DND-41 (cell line): Measurements from ENCODE around the gene MARCHF3.

Experiments used
- ATAC-seq: fragments of 200-7000 bp; cut with Tn5 transposase; 3 replicates; pipeline ENCODE4 v1.9.1; 2021; ENCODE audit warnings: low read depth; ENCODE audit not compliant: insufficient read depth
- DNase-seq: peaks from one replicate; pipeline ENCODE4 v3.0.0-alpha.2; 2020
- H2AFZ ChIP-seq: 2 replicates; pipeline ENCODE4 v1.6.0; 2012; ENCODE audit warnings: low read depth, low read length
- H3K27ac ChIP-seq: 2 replicates; pipeline ENCODE4 v1.5.1; 2012; ENCODE audit warnings: low read length, inconsistent platforms
- H3K27me3 ChIP-seq: fragments of 200-600 bp; sonication (generic); 2 replicates; pipeline ENCODE4 v1.6.0; 2012; ENCODE audit warnings: low read length, mild to moderate bottlenecking, inconsistent platforms; ENCODE audit not compliant: insufficient read depth, poor library complexity
- H3K36me3 ChIP-seq: 2 replicates; pipeline ENCODE4 v1.5.1; 2012; ENCODE audit warnings: low read length, inconsistent platforms; ENCODE audit not compliant: insufficient read depth
- H3K4me1 ChIP-seq: 2 replicates; pipeline ENCODE4 v1.5.1; 2012; ENCODE audit warnings: mild to moderate bottlenecking, low read length; ENCODE audit not compliant: insufficient read depth
- H3K4me2 ChIP-seq: 2 replicates; pipeline ENCODE4 v1.6.0; 2012; ENCODE audit warnings: mild to moderate bottlenecking, moderate library complexity, low read length, inconsistent platforms; ENCODE audit not compliant: insufficient read depth
- H3K4me3 ChIP-seq, 2 experiments: fragments of 200-600 bp in 1 of 2; shearing (Covaris generic) in 1 of 2; 2 replicates each; pipeline ENCODE4 v1.5.1; 2012 to 2016; ENCODE audit warnings: inconsistent platforms in 2 of 2, low read length in 2 of 2, mild to moderate bottlenecking in 2 of 2, low read depth in 1 of 2, moderate library complexity in 1 of 2
- H3K79me2 ChIP-seq: 2 replicates; pipeline ENCODE4 v1.6.0; 2012; ENCODE audit warnings: low read length, inconsistent platforms; ENCODE audit not compliant: insufficient read depth
- H3K9ac ChIP-seq: 2 replicates; pipeline ENCODE4 v1.6.0; 2012; ENCODE audit warnings: low read depth, mild to moderate bottlenecking, inconsistent platforms, low read length, moderate library complexity
- H3K9me3 ChIP-seq: 2 replicates; pipeline ENCODE4 v1.5.1; 2012; ENCODE audit warnings: low read length, moderate library complexity, mild to moderate bottlenecking, inconsistent platforms; ENCODE audit not compliant: insufficient read depth, severe bottlenecking
- H4K20me1 ChIP-seq: 2 replicates; pipeline ENCODE4 v1.6.0; 2012; ENCODE audit warnings: low read length; ENCODE audit not compliant: insufficient read depth
- EZH2 ChIP-seq: IDR thresholded peaks from 3 replicates; pipeline ENCODE4 v1.6.1; 2012; ENCODE audit warnings: borderline replicate concordance, low read depth, mild to moderate bottlenecking, moderate library complexity, low read length, inconsistent platforms; ENCODE audit not compliant: severe bottlenecking
- TF ChIP-seq, protein P1 (sequence below): IDR thresholded peaks from 2 replicates; pipeline ENCODE4 v1.5.1; 2012; ENCODE audit warnings: borderline replicate concordance, low read length, moderate library complexity, mild to moderate bottlenecking; ENCODE audit not compliant: poor library complexity, severe bottlenecking; ENCODE audit errors: extremely low read depth

Gene MARCHF3

DNA sequence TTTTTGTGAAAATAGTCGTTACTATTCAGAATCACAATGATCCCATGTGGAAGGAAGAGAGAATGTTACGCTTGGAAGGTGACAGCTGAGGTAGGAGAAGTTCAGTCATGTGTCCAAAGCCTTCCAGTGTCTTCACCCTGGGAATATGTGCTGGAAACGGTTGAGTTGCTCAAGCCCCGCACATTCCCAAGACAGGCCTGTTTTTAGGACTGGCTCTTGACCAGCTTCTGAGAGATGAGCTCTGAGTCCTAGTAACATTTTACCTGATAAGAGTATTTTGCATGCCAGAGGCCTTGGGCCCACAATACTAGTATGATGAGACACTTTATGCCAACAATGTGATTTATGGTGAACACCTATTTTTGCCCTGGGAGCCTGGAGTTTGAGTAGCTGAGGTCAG, 151.7 kb downstream of the MARCHF3 start:
- no peak for DNase-seq
- Histone ChIP-seq H3K9me3 (no peaks in the 10 kb centered on the region), H3K27ac (no peak overlapping the region), H3K9ac (no peak overlapping the region), H3K4me1 (no peaks in the 10 kb centered on the region), H3K4me2 (no peak overlapping the region), H3K79me2 (no peaks in the 10 kb centered on the region), H3K27me3 (no peaks in the 10 kb centered on the region), H4K20me1 (no peaks in the 10 kb centered on the region), H3K4me3 (no peak overlapping the region), H3K36me3 (no peaks in the 10 kb centered on the region), H2AFZ (no peak overlapping the region)
- ATAC-seq = no peak
- TF ChIP-seq EZH2 = no peak
- TF ChIP-seq, protein P1, sequence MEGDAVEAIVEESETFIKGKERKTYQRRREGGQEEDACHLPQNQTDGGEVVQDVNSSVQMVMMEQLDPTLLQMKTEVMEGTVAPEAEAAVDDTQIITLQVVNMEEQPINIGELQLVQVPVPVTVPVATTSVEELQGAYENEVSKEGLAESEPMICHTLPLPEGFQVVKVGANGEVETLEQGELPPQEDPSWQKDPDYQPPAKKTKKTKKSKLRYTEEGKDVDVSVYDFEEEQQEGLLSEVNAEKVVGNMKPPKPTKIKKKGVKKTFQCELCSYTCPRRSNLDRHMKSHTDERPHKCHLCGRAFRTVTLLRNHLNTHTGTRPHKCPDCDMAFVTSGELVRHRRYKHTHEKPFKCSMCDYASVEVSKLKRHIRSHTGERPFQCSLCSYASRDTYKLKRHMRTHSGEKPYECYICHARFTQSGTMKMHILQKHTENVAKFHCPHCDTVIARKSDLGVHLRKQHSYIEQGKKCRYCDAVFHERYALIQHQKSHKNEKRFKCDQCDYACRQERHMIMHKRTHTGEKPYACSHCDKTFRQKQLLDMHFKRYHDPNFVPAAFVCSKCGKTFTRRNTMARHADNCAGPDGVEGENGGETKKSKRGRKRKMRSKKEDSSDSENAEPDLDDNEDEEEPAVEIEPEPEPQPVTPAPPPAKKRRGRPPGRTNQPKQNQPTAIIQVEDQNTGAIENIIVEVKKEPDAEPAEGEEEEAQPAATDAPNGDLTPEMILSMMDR = no peak

DNA sequence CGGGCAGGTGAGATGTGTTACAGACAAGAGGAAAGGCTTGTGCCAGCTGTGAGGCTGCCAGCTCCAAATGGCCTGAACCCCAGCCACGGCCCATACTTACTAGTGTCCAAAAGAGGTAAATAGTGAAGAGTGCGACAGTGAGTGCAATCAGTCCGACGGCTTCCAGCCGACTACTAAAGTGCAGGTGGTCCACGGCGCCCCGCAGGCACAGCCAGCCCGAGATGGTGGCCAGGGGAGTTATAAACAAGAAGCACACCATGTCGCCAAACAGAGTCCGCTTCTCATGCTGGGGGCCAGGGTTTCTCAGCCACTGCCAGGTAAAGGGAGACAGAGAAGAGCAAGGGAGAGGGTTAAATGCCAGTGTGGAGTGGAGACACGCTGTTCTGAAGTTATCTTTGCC, 152.3 kb downstream of the MARCHF3 start:
- H3K27ac ChIP-seq = no peak overlapping the region
- no peaks in the 10 kb centered on the region for H3K79me2 ChIP-seq
- no peak overlapping the region for H3K4me3 ChIP-seq
- H3K9ac ChIP-seq = no peak overlapping the region
- no peak overlapping the region for H2AFZ ChIP-seq
- H3K27me3 ChIP-seq = no peaks in the 10 kb centered on the region
- no peak for DNase-seq
- no peak for ATAC-seq
- H3K4me1 ChIP-seq = no peaks in the 10 kb centered on the region
- H3K36me3 ChIP-seq = no peaks in the 10 kb centered on the region
- H4K20me1 ChIP-seq = no peaks in the 10 kb centered on the region
- no peak overlapping the region for H3K4me2 ChIP-seq
- no peak for TF ChIP-seq EZH2
- TF ChIP-seq, protein P1 = no peak
- no peaks in the 10 kb centered on the region for H3K9me3 ChIP-seq

DNA sequence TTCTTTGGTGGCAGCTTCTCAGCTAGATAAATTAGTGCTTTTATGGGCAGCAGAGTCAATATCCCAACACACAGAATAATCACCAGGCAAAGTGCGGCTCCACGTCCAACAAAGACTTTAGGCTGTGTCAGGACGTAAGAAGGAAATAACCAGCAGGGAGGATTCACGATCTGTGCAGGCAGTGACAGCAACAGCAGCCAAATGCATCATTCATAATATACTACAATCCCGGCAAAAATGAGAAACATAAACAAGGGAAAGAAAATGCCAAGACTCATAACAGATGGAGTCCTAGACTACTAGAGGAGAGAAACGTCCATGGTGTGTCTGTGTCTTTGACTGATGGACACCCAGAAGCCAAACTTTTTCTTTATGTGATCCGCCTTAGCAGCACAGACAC, 152.8 kb downstream of the MARCHF3 start:
- Histone ChIP-seq H3K9ac (no peak overlapping the region), H3K4me2 (no peak overlapping the region), H3K27ac (no peak overlapping the region), H3K4me1 (no peaks in the 10 kb centered on the region), H3K36me3 (no peaks in the 10 kb centered on the region), H3K27me3 (no peaks in the 10 kb centered on the region), H3K79me2 (no peaks in the 10 kb centered on the region), H4K20me1 (no peaks in the 10 kb centered on the region), H3K9me3 (no peaks in the 10 kb centered on the region), H2AFZ (no peak overlapping the region), H3K4me3 (no peak overlapping the region)
- TF ChIP-seq EZH2 = no peak
- TF ChIP-seq, protein P1 = no peak
- DNase-seq = no peak
- ATAC-seq = no peak

DNA sequence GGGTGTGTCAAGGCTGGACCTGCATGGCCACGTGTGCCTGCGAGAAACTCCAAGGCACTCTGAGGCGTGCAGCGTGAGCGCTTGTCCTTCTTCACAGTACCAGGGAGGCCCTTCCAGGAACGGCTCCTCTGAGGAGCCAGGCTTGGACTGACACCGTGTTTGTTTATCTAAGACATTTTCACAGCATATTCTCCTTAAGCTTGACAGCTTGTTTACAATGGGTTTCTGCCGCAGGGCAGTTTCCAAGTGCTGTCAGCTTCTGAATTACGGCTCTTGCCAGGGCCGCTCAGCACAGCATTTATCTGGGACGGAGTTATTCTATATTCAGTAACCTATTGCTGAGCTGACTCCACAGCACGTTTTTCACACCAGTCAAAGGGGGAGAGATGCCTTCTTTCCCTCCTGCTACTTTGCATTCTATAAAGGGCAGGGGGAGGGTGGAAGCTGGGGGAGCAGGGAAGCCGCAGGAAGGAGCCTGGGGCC, 155.0 kb downstream of the MARCHF3 start:
- no peaks in the 10 kb centered on the region for H3K79me2 ChIP-seq
- H3K4me1 ChIP-seq = no peaks in the 10 kb centered on the region
- no peak overlapping the region for H3K4me2 ChIP-seq
- no peaks in the 10 kb centered on the region for H3K36me3 ChIP-seq
- no peak for ATAC-seq
- H3K9me3 ChIP-seq = no peaks in the 10 kb centered on the region
- DNase-seq = no peak
- no peaks in the 10 kb centered on the region for H3K27me3 ChIP-seq
- H4K20me1 ChIP-seq = no peaks in the 10 kb centered on the region
- H3K4me3 ChIP-seq = no peak overlapping the region
- no peak overlapping the region for H2AFZ ChIP-seq
- no peak overlapping the region for H3K9ac ChIP-seq
- H3K27ac ChIP-seq = no peak overlapping the region
- TF ChIP-seq, protein P1 = no peak
- no peak for TF ChIP-seq EZH2
